Rectal smooth muscle tissue (tissue), 1 donor: Measurements from ENCODE around the gene UBE2K.
"Not testable (repeated sequence)": the region's sequence is repeated elsewhere in the genome, so short reads cannot be mapped to it uniquely, and the experiment has no call there.

Experiments
- H3K27ac ChIP-seq: one replicate; pipeline ENCODE4 v1.7.0; 2013; ENCODE audit warnings: low read depth, low read length, inconsistent platforms
- H3K27me3 ChIP-seq: one replicate; pipeline ENCODE4 v1.7.0; 2013; ENCODE audit warnings: low read length; ENCODE audit not compliant: control insufficient read depth, insufficient read depth
- H3K36me3 ChIP-seq: one replicate; pipeline ENCODE4 v1.7.0; 2013; ENCODE audit warnings: low read length; ENCODE audit not compliant: control insufficient read depth, insufficient read depth
- H3K4me1 ChIP-seq: one replicate; pipeline ENCODE4 v1.7.0; 2013; ENCODE audit warnings: low read length; ENCODE audit not compliant: control insufficient read depth, insufficient read depth
- H3K4me3 ChIP-seq: one replicate; pipeline ENCODE4 v1.7.0; 2013; ENCODE audit warnings: low read length
- H3K9ac ChIP-seq: one replicate; pipeline ENCODE4 v1.7.0; 2013; ENCODE audit warnings: low read length

Gene UBE2K

GRCh38 chr4:39792128-39792527, 94.2 kb downstream of the UBE2K start:
- Histone ChIP-seq H3K9ac (no peak overlapping the region), H3K36me3 (no peaks in the 10 kb centered on the region), H3K27me3 (no peaks in the 10 kb centered on the region), H3K4me3 (no peak overlapping the region), H3K27ac (no peak overlapping the region), H3K4me1 (no peaks in the 10 kb centered on the region)

- H3K4me3 ChIP-seq: no peak overlapping the region
- H3K27me3 ChIP-seq: no peaks in the 10 kb centered on the region
- no peak overlapping the region for H3K9ac ChIP-seq
- no peak overlapping the region for H3K27ac ChIP-seq
- no peaks in the 10 kb centered on the region for H3K4me1 ChIP-seq
- no peaks in the 10 kb centered on the region for H3K36me3 ChIP-seq
Measured at GRCh38 chr4:39792529-39792928, 94.6 kb downstream of the UBE2K start.

DNA sequence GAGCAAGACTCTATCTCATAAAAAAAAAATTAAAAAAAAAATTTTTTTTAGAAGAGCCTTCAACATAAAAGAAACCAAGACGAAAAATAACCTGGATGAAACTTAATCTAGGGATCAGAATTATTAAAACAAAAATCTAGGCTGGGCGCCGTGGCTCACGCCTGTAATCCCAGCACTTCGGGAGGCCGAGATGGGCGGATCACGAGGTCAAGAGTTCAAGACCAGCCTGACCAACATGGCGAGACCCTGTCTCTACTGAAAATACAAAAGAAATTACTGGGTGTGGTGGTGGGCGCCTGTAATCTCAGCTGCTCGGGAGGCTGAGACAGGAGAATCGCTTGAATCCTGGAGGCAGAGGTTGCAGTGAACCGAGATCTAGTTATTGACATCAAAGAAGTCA, 95.0 kb downstream of the UBE2K start:
- not testable (repeated sequence) for H3K4me3 ChIP-seq, H3K27ac ChIP-seq, H3K27me3 ChIP-seq, H3K9ac ChIP-seq, H3K4me1 ChIP-seq, H3K36me3 ChIP-seq

GRCh38 chr4:39802005-39802404, 104.1 kb downstream of the UBE2K start:
- H3K4me1 ChIP-seq: no peaks in the 10 kb centered on the region
- no peak overlapping the region for H3K4me3 ChIP-seq
- no peaks in the 10 kb centered on the region for H3K36me3 ChIP-seq
- no peak overlapping the region for H3K9ac ChIP-seq
- no peaks in the 10 kb centered on the region for H3K27me3 ChIP-seq
- no peak overlapping the region for H3K27ac ChIP-seq

DNA sequence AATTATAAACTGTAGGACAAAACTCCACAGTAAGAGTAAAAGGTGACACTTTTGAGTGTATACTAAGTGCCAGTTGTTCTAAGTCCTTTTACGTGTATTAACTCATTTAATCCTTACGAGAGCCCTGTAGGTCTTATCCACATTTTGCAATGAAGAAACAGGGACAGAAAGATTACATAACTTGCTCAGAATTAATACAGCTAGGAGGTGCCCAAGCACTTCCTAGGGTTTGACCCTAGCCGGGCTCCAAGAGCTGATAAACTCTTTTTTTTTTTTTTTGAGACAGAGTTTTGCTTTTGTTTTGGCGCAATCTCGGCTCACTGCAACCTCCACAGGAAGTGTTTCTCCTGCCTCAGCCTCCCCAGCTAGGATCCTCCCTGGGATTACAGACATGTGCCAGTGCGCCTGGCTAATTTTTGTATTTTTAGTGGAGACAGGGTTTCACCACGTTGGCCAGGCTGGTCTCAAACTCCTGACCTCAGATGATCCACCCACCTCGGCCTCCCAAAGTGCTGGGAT, 110.4 kb downstream of the UBE2K start:
- H3K36me3 ChIP-seq: no peaks in the 10 kb centered on the region
- H3K4me3 ChIP-seq: no peak overlapping the region
- H3K27ac ChIP-seq: no peak overlapping the region
- H3K9ac ChIP-seq: no peak overlapping the region
- no peaks in the 10 kb centered on the region for H3K4me1 ChIP-seq
- no peaks in the 10 kb centered on the region for H3K27me3 ChIP-seq

- no peak overlapping the region for H3K27ac ChIP-seq
- H3K9ac ChIP-seq: no peak overlapping the region
- no peaks in the 10 kb centered on the region for H3K27me3 ChIP-seq
- H3K4me3 ChIP-seq: no peak overlapping the region
- H3K36me3 ChIP-seq: no peaks in the 10 kb centered on the region
- no peaks in the 10 kb centered on the region for H3K4me1 ChIP-seq
Measured at GRCh38 chr4:39812500-39812899, 114.6 kb downstream of the UBE2K start.

- H3K27ac ChIP-seq, H3K36me3 ChIP-seq: not testable (repeated sequence)
Measured at GRCh38 chr4:39813033-39813432, 115.1 kb downstream of the UBE2K start.

GRCh38 chr4:39813761-39814160, 115.8 kb downstream of the UBE2K start:
- H3K27ac ChIP-seq, H3K4me3 ChIP-seq, H3K9ac ChIP-seq, H3K27me3 ChIP-seq, H3K4me1 ChIP-seq, H3K36me3 ChIP-seq: not testable (repeated sequence)

More at GRCh38 chr4:39813033-39813432, 115.1 kb downstream of the UBE2K start:
- not testable (repeated sequence) for H3K4me3 ChIP-seq, H3K27me3 ChIP-seq, H3K9ac ChIP-seq, H3K4me1 ChIP-seq

DNA sequence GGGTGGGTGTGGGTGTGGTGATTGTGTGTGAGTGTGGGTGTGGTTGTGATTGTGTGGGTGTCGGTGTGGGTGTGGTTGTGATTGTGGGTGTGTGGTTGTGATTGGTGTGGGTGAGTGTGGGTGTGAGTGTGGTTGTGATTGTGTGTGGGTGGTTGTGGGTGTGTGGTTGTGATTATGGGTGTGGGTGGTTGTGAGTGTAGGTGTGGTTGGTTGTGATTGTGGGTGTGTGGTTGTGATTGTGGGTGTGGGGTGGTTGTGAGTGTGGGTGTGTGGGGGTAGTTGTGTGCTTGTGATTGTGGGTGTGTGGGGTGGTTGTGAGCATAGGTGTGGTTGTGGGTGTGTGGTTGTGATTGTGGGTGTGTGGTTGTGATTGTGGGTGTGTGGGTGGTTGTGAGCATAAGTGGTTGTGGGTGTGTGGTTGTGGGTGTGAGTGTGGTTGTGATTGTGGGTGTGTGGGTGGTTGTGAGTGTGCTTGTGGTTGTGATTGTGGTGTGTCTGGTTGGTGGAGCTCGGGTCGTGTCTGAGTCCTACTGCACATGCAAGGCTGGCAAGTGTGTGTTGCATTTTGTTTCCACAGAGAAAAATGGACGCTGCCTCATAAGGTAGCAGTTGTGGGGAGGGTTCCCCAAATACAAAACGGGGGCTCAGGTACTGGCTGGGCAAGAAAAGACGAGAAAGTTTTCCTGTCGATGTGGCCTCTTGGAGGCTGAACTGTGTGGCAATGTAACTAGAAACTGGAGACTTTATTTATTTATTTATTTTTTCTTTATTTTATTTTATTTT, 116.7 kb downstream of the UBE2K start:
- Histone ChIP-seq H3K4me3 (no peak overlapping the region), H3K4me1 (no peaks in the 10 kb centered on the region), H3K9ac (no peak overlapping the region), H3K27me3 (no peaks in the 10 kb centered on the region), H3K36me3 (no peaks in the 10 kb centered on the region), H3K27ac (no peak overlapping the region)

- Histone ChIP-seq H3K36me3 (no peaks in the 10 kb centered on the region), H3K27ac (no peak overlapping the region), H3K9ac (no peak overlapping the region), H3K4me1 (no peaks in the 10 kb centered on the region), H3K27me3 (no peaks in the 10 kb centered on the region), H3K4me3 (no peak overlapping the region)
Measured at GRCh38 chr4:39818646-39819045, 120.7 kb downstream of the UBE2K start.

- Histone ChIP-seq H3K4me1 (no peaks in the 10 kb centered on the region), H3K9ac (no peak overlapping the region), H3K27me3 (no peaks in the 10 kb centered on the region), H3K36me3 (peaks cover 2% of the 10 kb centered on the region), H3K4me3 (no peak overlapping the region), H3K27ac (no peak overlapping the region)
Measured at GRCh38 chr4:39820186-39820585, 122.2 kb downstream of the UBE2K start.

DNA sequence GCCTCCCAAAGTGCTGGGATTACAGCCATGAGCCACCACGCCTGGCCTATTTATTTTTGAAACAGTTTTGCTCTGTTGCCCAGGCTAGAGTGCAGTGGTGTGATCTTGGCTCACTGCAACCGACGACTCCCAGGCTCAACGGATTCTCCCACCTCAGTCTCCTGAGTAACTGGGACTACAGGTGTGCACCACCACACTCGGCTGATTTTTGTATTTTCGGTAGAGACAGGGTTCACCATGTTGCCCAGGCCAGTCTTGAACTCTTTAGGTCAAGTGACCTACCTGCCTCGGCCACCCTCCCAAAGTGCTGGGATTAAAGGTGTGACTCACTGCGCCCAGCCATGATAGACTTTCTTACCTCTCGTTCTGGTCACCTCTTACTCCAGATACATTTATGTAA, 124.0 kb downstream of the UBE2K start:
- Histone ChIP-seq H3K9ac (no peak overlapping the region), H3K27ac (no peak overlapping the region), H3K36me3 (peaks cover 2% of the 10 kb centered on the region), H3K4me3 (no peak overlapping the region), H3K27me3 (no peaks in the 10 kb centered on the region), H3K4me1 (no peaks in the 10 kb centered on the region)

DNA sequence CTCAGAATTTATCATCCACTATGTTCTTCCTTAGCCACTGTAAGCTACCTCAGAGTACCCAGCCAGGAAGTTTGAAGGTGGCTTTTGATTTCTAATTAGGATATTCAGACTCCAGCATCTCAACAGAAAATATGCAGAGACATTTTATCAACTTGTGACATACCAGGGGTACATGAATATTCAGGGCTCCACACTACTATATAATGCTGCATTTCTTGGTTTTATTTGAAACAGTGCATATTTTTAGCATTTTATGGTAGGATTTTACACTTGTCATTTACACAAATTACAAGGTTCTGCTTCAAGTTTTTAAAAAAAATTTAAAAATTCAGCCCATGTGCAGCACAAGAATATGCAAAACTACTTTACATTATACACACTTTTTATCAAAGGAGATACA, 124.7 kb downstream of the UBE2K start:
- no peak overlapping the region for H3K27ac ChIP-seq
- H3K36me3 ChIP-seq: peaks cover 2% of the 10 kb centered on the region
- H3K4me1 ChIP-seq: no peaks in the 10 kb centered on the region
- no peak overlapping the region for H3K9ac ChIP-seq
- no peak overlapping the region for H3K4me3 ChIP-seq
- H3K27me3 ChIP-seq: no peaks in the 10 kb centered on the region
